ENCODE results near the gene COP1.
A peak's percentile ranks its signal among the peaks of the same experiment; 100 is the strongest.

The COP1 gene

DNA sequence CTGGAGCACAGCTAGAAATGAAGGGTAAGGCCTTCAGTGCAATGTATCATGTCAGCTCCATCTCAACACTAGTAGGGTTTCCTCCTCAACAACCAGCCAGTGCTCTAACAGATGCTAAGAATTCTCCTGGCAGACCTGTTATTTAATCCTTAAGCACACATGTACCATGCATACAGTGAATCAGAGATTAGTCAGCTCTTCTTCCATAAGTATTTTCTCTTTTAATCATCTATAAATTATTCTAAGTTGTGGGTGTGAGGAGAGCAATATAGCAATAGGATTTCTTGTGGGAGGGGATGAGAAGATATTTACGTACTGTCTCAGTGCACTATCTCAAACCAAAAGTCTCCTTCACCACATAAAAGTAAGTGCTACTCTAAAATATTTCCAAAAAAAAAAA is 95.3 kb downstream of the COP1 start:
- no peak for TF ChIP-seq CTCF (IDR thresholded peaks at IDR 0.05; ENCODE audit: low read depth, low read length)
- no peak overlapping the region for H3K4me3 ChIP-seq (replicated peaks in 1 of 2; ENCODE audit: low read depth in 2 of 2, low read length in 2 of 2)
- peak in 1 of 2 donors; percentile 33 for DNase-seq (ENCODE audit: low read depth in 2 of 2)

GRCh38 chr1:176110203-176110602 is 96.9 kb downstream of the COP1 start:
- no peak for TF ChIP-seq CTCF (IDR thresholded peaks at IDR 0.05; ENCODE audit: low read depth, low read length)
- H3K4me3 ChIP-seq (replicated peaks in 1 of 2; ENCODE audit: low read depth in 2 of 2, low read length in 2 of 2), result no peak overlapping the region
- peak; percentile 5 to 32 for DNase-seq (ENCODE audit: low read depth in 2 of 2)

DNA sequence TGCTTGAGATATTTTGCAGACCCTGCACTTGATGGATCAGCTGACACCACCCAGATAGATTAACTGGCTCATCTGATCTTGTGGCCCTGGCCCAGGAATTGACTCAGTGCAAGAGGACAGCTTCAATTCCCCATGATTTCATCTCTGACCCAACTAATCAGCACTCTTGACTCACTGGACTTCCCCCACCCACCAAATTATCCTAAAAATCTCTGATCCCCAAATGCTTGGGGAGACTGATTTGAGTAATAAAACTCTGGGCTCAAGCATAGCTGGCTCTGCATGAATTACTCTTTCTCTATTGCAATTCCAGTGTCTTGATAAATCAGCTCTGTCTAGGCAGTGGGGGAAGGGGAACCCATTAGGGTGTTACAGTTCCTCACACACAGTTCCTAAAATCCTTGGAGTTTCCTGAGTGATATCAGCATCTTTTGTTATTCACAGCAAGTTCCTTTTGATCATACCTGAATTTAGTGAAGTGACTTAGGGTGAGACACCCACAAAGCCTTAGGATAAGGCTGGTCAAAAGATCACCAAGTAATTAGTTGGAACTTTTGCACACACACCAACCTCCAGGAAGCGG is 104.2 kb downstream of the COP1 start:
- TF ChIP-seq CTCF (IDR thresholded peaks at IDR 0.05; ENCODE audit: low read depth, low read length), result no peak

GRCh38 chr1:176101951-176102642 is 105.0 kb downstream of the COP1 start:
- H3K4me3 ChIP-seq (replicated peaks in 1 of 2; ENCODE audit: low read depth in 2 of 2, low read length in 2 of 2), result no peak overlapping the region
- TF ChIP-seq CTCF (IDR thresholded peaks at IDR 0.05; ENCODE audit: low read depth, low read length), result no peak
- DNase-seq (ENCODE audit: low read depth in 2 of 2), result peak; percentile 43 to 55

More for the DNA sequence above, 104.2 kb downstream of the COP1 start:
- H3K4me3 ChIP-seq (replicated peaks in 1 of 2; ENCODE audit: low read depth in 2 of 2, low read length in 2 of 2), result no peak overlapping the region
- peak in 1 of 2 donors; percentile 49 for DNase-seq (ENCODE audit: low read depth in 2 of 2)

DNA sequence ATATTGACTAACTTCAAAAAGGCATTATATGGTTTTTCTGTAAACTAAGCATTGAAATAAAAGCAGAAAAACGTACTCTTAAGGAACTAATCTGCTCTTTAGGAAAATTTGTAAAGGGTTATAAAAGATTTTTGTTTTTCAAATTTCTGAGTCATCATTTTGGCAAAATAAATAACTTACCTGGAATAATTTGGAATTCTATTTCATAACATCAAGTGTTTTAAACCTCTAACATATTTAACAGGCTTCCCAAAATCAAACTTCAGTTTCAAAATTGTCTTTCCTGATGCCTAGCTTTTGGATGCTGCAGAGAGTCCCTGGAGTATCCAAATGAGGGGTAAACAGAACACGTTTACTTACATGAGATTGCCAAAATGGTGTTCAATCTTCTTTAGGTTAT is 108.5 kb downstream of the COP1 start:
- DNase-seq (ENCODE audit: low read depth in 2 of 2), result no peak
- no peak overlapping the region for H3K4me3 ChIP-seq (replicated peaks in 1 of 2; ENCODE audit: low read depth in 2 of 2, low read length in 2 of 2)
- no peak for TF ChIP-seq CTCF (IDR thresholded peaks at IDR 0.05; ENCODE audit: low read depth, low read length)

DNA sequence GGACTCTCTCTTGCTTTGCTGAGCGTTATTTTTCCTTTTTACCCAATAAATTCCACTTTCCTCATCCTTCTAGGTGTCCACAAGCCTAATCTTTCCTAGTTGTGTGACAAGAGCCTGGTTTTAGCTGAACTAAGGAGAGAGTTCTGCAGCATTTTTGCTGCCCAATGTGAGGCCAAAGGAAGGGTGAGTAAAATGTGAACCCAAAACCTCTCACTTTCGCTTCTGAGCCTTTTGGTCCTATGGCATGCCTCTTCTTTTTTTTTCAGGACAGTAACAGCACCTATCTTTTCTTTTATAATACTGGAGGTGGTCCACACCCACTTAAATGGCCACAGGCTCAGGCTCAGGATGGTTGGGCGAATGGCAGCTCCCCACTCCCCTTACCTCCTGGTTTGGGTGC is 111.1 kb downstream of the COP1 start:
- TF ChIP-seq CTCF (IDR thresholded peaks at IDR 0.05; ENCODE audit: low read depth, low read length), result no peak
- DNase-seq (ENCODE audit: low read depth in 2 of 2), result no peak
- H3K4me3 ChIP-seq (replicated peaks in 1 of 2; ENCODE audit: low read depth in 2 of 2, low read length in 2 of 2), result no peak overlapping the region

Measured in cardiac fibroblast (primary cell).